ENCODE data around the gene SYT1.
"Not testable (repeated sequence)": the region's sequence is repeated elsewhere in the genome, so short reads cannot be mapped to it uniquely, and the experiment has no call there.

SYT1 gene

DNA sequence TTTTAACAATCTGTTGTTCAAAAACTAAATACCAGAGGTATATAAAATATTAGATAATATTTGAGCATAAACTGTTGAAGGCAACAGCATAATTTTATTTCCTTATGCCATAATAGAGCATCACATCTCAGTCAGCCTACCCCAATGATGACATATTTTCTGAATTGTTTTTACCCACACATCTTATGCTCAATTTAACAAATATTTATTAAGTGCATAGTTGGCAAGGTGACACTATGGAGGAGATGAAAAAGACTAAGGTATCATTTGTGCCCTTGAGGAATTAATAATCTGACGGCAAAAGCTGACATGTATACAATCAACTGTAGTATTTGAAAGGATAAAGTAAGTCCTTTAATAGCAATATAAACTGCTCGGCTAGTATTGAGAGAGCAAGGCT is 102.4 kb downstream of the SYT1 start:
- no peak for DNase-seq (ENCODE audit: low read depth in 1 of 2, low spot score in 1 of 2)

DNA sequence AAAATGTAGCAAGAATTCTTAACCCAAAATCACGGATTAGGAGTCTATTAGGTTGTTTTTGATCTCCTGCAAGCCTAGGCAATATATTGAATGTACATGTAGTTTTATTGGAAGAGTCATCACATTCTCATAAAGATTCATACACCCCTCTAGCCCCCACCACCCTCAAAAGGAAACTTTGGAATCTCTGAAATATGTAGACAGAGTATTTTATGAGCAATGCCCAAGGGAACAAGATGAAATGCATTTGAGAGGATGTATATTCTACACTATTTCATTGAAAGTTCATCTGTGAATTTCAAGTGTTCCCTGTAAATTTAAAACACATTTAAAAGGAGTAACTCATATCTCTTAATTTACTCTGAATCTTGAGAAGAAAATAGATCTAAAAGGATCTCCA is 103.7 kb downstream of the SYT1 start:
- DNase-seq (ENCODE audit: low read depth in 1 of 2, low spot score in 1 of 2) = no peak

DNA sequence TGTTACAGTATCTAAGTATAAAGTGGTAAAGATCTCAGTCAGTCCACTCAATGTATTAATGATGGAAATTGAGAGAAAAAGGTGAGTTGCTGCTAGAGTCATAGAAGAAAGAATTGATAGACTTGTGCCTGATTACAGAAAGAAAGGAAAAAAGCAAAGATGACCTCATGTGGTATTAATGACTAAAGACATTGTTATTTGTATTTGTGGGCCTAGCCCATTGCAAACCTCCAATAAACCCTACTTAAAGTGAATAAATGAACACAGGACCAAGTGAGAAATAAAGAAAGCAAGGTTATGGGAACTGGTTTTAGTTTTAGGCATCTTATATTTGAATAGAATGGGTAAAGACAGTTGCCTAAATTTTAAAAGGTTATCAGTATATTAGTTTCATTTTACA is 105.5 kb downstream of the SYT1 start:
- no peak for DNase-seq (ENCODE audit: low read depth in 1 of 2, low spot score in 1 of 2)

- DNase-seq (ENCODE audit: low read depth in 1 of 2, low spot score in 1 of 2) = no peak
Measured at GRCh38 chr12:78977304-78977867, 112.8 kb downstream of the SYT1 start.

DNA sequence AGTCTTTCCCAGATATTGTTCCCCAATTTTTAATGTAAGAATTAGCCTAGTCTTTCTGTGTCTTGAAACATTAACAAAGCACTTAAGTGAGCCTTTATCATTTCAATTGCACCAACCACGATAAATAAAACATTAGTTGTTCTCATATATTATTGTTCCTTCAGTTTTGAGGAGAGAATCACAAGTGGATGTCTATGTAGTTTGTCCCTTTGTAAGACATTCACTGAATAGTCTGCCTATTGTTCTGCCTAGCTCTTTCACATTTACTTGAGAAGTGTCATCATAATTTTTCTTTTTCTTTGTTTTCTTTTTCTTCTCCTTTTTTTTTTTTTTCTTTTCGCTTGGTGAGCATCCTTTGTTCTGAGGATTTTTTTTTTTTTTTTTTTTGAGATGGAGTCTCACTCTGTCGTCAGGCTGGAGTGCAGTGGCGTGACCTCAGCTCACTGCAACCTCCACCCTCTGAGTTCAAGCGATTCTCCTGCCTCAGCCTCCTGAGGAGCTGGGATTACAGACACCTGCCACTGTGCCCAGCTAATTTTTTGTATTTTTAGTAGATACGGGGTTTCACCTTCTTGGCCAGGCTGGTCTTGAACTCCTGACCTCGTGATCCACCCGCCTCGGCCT is 129.7 kb downstream of the SYT1 start:
- DNase-seq (ENCODE audit: low read depth in 1 of 2, low spot score in 1 of 2) = no peak

DNA sequence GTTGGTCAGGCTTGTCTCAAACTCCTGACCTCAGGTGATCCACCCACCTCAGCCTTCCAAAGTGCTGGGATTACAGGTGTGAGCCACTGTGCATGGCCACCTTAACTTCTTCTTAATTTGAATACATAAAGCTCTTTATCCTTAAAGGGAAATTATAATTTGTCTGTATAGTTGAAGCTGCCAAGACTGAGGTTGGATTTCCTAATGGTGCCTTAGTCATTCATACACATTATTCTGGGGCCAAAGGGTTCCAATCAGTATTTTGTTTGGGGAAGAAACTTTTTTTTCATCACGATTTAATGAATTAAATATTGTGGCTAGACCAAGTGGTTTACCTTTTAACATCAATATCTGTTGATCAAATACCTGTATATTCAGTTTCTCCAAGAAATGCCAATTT is 135.9 kb downstream of the SYT1 start:
- no peak for DNase-seq (ENCODE audit: low read depth in 1 of 2, low spot score in 1 of 2)

DNA sequence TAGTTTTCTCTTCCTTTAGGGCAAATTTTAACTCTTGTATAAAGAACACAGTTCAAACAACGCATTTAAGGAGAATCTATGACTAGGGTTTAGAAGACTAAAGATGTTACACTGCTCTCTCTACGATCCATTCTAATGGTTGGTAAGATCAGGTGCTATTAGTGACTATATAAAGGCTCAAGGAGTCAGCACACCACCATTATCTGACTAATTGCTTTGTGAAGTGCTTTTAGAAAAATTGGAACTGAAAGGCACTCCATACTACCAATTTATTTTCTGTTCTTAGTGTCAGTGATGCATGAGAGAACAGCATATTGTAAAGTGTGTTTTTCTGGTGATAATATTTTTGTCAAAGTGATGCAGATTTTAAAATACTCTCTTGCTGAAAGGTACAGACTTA is 136.8 kb downstream of the SYT1 start:
- DNase-seq (ENCODE audit: low read depth in 1 of 2, low spot score in 1 of 2) = no peak

DNA sequence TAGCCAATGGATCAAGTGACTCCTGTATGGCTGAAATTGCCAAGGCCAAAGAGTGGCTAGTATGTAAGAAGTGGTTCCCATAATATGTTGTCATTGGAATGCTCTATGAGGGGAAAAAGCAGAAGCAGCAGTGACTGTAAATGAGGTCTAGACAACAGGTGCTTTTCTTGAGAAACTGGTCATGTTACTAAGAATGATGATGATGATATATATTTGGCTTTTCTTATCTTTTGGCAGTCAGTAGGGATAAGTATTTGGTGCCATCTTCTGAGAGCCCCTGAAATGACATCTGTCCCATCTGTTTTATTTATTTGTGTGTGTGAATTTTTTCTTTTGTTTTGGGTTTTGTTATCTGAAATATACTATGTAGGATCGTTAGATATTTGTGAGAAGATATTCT is 141.7 kb downstream of the SYT1 start:
- DNase-seq (ENCODE audit: low read depth in 1 of 2, low spot score in 1 of 2) = no peak

DNA sequence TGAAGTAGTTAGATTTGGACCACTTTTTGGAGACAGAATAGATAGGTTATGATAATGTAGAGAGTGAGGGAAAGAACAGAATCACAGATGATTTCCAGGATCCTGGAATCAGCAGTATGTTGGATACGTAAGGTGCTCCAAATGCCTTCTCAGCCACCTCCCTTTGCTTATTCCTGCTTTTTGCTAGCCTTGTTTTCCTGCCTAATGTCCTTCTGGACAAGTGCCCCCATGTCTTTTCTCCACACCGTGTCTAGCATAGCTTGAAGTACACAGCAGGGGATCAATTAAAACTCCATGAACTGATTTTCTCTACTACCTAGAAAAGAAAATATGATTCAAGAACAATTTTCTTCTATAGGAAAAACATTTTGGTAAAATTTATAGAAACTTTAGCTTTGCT is 144.0 kb downstream of the SYT1 start:
- no peak for DNase-seq (ENCODE audit: low read depth in 1 of 2, low spot score in 1 of 2)

DNA sequence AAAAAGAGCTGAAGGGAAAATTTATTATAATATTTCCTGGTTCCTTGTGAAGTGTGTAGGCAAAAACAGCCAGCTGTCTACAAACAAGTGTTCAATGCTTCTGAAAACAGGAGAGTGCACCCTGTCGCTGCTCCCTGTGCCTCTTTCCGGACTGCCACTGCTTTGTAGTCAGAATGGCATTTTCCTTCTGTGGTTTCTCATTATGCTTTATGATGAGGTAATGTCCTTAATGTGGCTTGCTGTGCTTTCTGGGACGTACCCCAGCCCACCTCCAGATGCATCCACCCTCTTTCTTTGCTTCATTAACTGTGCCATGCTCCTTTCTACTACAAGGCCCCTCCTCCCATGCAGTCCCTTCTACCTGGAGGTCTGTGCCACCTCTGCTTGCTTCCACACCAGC is 148.1 kb downstream of the SYT1 start:
- DNase-seq (ENCODE audit: low read depth in 1 of 2, low spot score in 1 of 2) = no peak

- DNase-seq (ENCODE audit: low read depth in 1 of 2, low spot score in 1 of 2) = no peak
Measured at GRCh38 chr12:79016181-79016580, 151.6 kb downstream of the SYT1 start.

GRCh38 chr12:79019672-79020071 is 155.1 kb downstream of the SYT1 start:
- no peak for DNase-seq (ENCODE audit: low read depth in 1 of 2, low spot score in 1 of 2)

GRCh38 chr12:79020106-79020505 is 155.5 kb downstream of the SYT1 start:
- no peak for DNase-seq (ENCODE audit: low read depth in 1 of 2, low spot score in 1 of 2)

GRCh38 chr12:79021021-79021420 is 156.4 kb downstream of the SYT1 start:
- DNase-seq (ENCODE audit: low read depth in 1 of 2, low spot score in 1 of 2) = no peak

DNA sequence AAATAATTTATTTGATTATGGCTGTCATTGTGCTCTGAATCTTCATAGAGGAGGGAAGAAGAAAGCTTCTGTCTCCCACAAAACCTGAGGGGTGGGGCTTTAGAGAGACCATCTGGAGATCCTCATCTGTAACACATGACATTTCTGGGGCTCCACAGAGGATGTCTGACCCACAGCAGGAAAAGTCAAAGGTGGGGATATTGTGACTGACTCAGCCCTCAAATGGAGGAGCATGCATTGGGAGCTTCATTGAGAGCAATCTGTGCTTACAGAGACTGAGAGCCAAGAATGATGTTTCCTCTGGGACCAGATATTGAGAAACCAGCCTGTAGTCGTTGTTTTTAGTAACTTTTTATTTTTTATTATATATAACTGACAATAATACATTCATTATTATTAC is 158.7 kb downstream of the SYT1 start:
- no peak for DNase-seq (ENCODE audit: low read depth in 1 of 2, low spot score in 1 of 2)

- no peak for DNase-seq (ENCODE audit: low read depth in 1 of 2, low spot score in 1 of 2)
Measured at GRCh38 chr12:79023784-79024183, 159.2 kb downstream of the SYT1 start.

DNA sequence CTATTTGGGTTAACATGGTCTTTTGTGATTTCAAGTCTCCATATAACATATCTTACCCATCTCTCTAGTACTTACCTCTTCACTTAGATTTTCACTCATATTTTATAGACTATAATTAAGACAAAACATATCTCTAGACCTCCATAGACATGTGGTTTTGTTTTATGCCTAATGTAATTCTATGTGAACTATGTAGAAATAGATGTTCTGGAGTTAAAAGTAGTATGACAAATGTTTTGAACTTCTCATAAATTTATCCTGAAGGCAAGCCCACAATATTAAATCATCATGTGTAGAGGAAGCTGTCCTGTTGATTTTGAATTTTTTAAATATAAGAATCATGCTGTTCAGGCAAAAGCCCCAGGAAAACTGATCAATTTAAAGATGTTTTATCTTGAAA is 169.2 kb downstream of the SYT1 start:
- DNase-seq (ENCODE audit: low read depth in 1 of 2, low spot score in 1 of 2) = no peak

DNA sequence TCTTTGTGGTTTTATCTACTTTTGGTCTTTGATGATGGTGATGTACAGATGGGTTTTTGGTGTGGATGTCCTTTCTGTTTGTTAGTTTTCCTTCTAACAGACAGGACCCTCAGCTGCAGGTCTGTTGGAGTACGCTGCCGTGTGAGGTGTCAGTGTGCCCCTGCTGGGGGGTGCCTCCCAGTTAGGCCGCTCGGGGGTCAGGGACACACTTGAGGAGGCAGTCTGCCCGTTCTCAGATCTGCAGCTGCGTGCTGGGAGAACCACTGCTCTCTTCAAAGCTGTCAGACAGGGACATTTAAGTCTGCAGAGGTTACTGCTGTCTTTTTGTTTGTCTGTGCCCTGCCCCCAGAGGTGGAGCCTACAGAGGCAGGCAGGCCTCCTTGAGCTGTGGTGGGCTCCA is 180.2 kb downstream of the SYT1 start:
- not testable (repeated sequence) for DNase-seq (ENCODE audit: low read depth in 1 of 2, low spot score in 1 of 2)

DNA sequence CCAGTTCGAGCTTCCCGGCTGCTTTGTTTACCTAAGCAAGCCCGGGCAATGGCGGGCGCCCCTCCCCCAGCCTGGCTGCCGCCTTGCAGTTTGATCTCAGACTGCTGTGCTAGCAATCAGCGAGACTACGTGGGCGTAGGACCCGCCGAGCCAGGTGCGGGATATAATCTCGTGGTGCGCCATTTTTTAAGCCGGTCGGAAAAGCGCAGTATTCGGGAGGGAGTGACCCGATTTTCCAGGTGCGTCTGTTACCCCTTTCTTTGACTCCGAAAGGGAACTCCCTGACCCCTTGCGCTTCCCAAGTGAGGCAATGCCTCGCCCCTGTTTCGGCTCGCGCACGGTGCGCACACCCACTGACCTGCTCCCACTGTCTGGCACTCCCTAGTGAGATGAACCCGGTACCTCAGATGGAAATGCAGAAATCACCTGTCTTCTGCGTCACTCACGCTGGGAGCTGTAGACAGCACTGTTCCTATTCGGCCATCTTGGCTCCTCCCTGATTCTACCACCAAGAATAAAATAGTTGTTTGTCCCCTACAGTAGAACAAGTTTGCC is 180.7 kb downstream of the SYT1 start:
- not testable (repeated sequence) for DNase-seq (ENCODE audit: low read depth in 1 of 2, low spot score in 1 of 2)

DNA sequence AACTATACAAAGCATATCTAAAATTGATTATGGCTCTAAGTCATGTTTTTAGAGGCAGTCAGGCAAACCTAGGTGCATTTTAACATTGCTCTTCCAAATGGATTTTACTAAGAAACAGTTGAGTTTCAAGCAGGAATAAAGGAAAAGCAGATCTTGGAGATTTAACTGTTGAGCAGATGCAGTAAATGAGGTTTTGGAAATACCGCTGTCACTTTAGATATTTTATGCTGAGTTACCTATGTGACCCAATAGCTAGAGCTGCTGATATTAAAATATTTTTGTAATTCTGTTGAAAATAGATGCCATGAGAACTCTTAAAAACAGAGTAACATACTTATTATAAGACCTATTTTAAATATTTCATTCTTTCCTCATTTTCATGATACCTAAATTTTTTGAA is 181.4 kb downstream of the SYT1 start:
- DNase-seq (ENCODE audit: low read depth in 1 of 2, low spot score in 1 of 2) = no peak

DNA sequence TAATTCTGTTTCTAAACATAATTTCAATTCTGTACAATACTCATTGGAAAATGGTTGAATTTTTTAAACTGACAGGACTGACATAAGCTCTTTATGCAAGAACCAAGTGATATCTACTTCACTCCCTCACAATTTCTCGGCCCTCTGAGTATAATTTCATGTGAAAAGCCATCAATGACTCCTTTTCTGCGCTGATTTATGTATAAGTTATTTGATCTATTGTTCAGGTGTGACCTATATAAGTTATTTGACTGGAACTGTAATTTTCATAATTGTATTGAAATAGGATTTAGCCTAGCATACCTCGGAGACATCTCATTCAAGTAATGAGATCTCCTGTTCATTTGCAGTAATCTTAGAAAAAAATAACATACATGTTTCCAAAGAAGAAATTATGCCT is 184.4 kb downstream of the SYT1 start:
- DNase-seq (ENCODE audit: low read depth in 1 of 2, low spot score in 1 of 2) = no peak

GRCh38 chr12:79053394-79053793 is 188.8 kb downstream of the SYT1 start:
- DNase-seq (ENCODE audit: low read depth in 1 of 2, low spot score in 1 of 2) = no peak

All from activated T-helper 1 cell treated with anti-CD3 and anti-CD28 coated beads, Interleukin-2, amount 50 U/mL, for 16 hours (primary cell).